Fibroblast of skin of right quadriceps (primary cell): ENCODE measurements around the gene NUP50.

ENCODE experiments used
- DNase-seq: peaks from one replicate; pipeline ENCODE4 v3.0.0-alpha.2; 2013

NUP50 gene

GRCh38 chr22:45211435-45211834, 47.7 kb downstream of the NUP50 start:
- no peak for DNase-seq

GRCh38 chr22:45211848-45212247, 48.1 kb downstream of the NUP50 start:
- no peak for DNase-seq

GRCh38 chr22:45212306-45212709, 48.6 kb downstream of the NUP50 start:
- peak; percentile 92 for DNase-seq

GRCh38 chr22:45212992-45213751, 49.4 kb downstream of the NUP50 start:
- DNase-seq: no peak

- peak; percentile 23 for DNase-seq
Measured at GRCh38 chr22:45216133-45217003, 52.6 kb downstream of the NUP50 start.

GRCh38 chr22:45217345-45217744, 53.6 kb downstream of the NUP50 start:
- no peak for DNase-seq

- DNase-seq: no peak
Measured at GRCh38 chr22:45217806-45218205, 54.1 kb downstream of the NUP50 start.

- DNase-seq: peak; percentile 25
Measured at GRCh38 chr22:45218976-45219375, 55.3 kb downstream of the NUP50 start.

GRCh38 chr22:45221201-45221600, 57.5 kb downstream of the NUP50 start:
- no peak for DNase-seq

GRCh38 chr22:45223304-45224117, 59.8 kb downstream of the NUP50 start:
- DNase-seq: no peak

- no peak for DNase-seq
Measured at GRCh38 chr22:45224331-45224730, 60.6 kb downstream of the NUP50 start.

- DNase-seq: no peak
Measured at GRCh38 chr22:45224988-45225731, 61.4 kb downstream of the NUP50 start.

GRCh38 chr22:45225732-45226502, 62.2 kb downstream of the NUP50 start:
- DNase-seq: no peak

- no peak for DNase-seq
Measured at GRCh38 chr22:45226503-45227186, 62.9 kb downstream of the NUP50 start.

- no peak for DNase-seq
Measured at GRCh38 chr22:45227645-45228400, 64.1 kb downstream of the NUP50 start.

GRCh38 chr22:45228401-45228754, 64.7 kb downstream of the NUP50 start:
- no peak for DNase-seq

- no peak for DNase-seq
Measured at GRCh38 chr22:45229181-45229580, 65.5 kb downstream of the NUP50 start.

GRCh38 chr22:45230026-45230721, 66.4 kb downstream of the NUP50 start:
- DNase-seq: no peak

GRCh38 chr22:45231293-45231692, 67.6 kb downstream of the NUP50 start:
- DNase-seq: no peak

GRCh38 chr22:45233386-45233785, 69.7 kb downstream of the NUP50 start:
- DNase-seq: no peak
